Adrenal gland (tissue), 5 donors: ENCODE measurements around the gene FXYD5.

Source experiments
- POLR2A ChIP-seq, 2 donors: fragments of 450-650 bp; IDR thresholded peaks; one replicate each; pipeline ENCODE4 v1.6.1; 2017; ENCODE audit warnings: antibody characterized with exemption in 2 of 2, mild to moderate bottlenecking in 2 of 2, moderate library complexity in 1 of 2
- TF ChIP-seq, protein P1 (sequence below), 6 experiments: fragments of 450-650 bp in 4 of 6; fragments of 200-600 bp in 2 of 6; sonication (generic) in 1 of 6; IDR thresholded peaks; 1 replicate in 5 of 6; 2 replicates in 1 of 6; pipeline versions ENCODE4 v1.5.1 to v1.8.0; 2016 to 2021; ENCODE audit warnings: antibody characterized with exemption in 6 of 6, mild to moderate bottlenecking in 2 of 6, moderate library complexity in 1 of 6
- donor health status: DM: no; HTN: no; CAD: no.

DNA sequence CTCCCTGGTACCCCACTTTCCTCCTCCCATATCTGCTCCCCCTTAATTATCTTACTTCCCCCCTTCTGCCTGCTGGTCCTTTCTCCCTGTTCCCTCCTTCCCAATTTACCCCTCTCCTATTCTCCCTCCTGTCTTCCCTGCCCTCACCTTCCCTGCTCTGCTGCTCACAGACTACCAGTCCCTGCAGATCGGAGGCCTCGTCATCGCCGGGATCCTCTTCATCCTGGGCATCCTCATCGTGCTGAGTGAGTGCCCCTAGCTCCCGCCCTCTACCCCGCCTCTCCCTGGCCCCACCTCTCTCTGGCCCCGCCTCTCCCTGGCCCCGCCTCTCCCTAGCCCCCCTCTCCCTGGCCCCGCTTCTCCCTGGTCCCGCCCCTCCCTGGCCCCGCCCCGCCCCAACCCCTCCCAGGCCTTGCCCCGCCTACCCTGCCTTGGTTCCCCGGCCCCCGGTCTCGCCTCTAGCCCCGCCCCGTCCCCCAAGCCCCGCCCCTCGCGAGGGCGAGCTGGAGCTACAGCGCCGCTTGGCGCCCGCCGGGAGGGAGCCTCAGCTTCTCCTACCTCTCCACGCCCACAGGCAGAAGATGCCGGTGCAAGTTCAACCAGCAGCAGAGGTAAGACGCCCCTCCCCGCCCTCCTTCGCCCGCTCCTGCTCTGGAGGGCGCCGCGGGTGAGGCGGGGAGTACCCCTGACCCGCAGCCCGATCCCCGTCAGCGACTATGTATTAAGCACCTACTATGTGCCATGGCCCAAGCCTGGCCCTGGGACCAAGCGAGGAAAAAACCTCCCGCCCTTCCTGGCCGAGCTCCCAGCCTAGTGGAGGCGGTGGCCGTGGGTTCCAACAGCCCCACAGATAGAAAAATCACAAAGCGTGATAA lies 13.3 kb upstream of the FXYD5 start:
- TF ChIP-seq, protein P1, sequence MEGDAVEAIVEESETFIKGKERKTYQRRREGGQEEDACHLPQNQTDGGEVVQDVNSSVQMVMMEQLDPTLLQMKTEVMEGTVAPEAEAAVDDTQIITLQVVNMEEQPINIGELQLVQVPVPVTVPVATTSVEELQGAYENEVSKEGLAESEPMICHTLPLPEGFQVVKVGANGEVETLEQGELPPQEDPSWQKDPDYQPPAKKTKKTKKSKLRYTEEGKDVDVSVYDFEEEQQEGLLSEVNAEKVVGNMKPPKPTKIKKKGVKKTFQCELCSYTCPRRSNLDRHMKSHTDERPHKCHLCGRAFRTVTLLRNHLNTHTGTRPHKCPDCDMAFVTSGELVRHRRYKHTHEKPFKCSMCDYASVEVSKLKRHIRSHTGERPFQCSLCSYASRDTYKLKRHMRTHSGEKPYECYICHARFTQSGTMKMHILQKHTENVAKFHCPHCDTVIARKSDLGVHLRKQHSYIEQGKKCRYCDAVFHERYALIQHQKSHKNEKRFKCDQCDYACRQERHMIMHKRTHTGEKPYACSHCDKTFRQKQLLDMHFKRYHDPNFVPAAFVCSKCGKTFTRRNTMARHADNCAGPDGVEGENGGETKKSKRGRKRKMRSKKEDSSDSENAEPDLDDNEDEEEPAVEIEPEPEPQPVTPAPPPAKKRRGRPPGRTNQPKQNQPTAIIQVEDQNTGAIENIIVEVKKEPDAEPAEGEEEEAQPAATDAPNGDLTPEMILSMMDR (IDR thresholded peaks at IDR 0.05) = peak in 5 of 6 experiments; percentile 16 to 42 (median 36)
- no peak for TF ChIP-seq POLR2A (IDR thresholded peaks at IDR 0.05)
